Naive thymus-derived CD4-positive, alpha-beta T cell (primary cell): ENCODE results near the gene CDX1. TPM values are rescaled to one million over a fixed set of nuclear protein-coding genes. Genes with fewer than 3 reads are reported as not detected.
"Not testable (repeated sequence)": the region's sequence is repeated elsewhere in the genome, so short reads cannot be mapped to it uniquely, and the experiment has no call there.

Source experiments
- ATAC-seq: fragments of 150-1000 bp; cut with Tn5 transposase; 2 replicates; pipeline ENCODE4 v1.10.0; 2021; ENCODE audit warnings: mild to moderate bottlenecking, moderate library complexity
- CTCF ChIA-PET: fragments of 350-600 bp; sonication (Branson Sonifier 250); formaldehyde crosslinking; loops from one replicate; lab custom pipeline; 2021; ENCODE audit warnings: antibody characterized with exemption; lab: Charles Lee
- POLR2A ChIA-PET: fragments of 350-600 bp; sonication (Branson Sonifier 250); formaldehyde crosslinking; loops from one replicate; lab custom pipeline; 2021; ENCODE audit warnings: antibody characterized with exemption, inconsistent platforms; lab: Charles Lee
- DNase-seq, 9 donors: peaks; one replicate each; pipeline versions ENCODE4 v3.0.0 to v3.0.0-alpha.2; 2020 to 2022; ENCODE audit warnings: mixed read lengths in 1 of 9
- H3K27ac ChIP-seq: one replicate; pipeline ENCODE4 v1.7.0; 2013; ENCODE audit warnings: mild to moderate bottlenecking, low read depth, low read length, moderate library complexity
- H3K27me3 ChIP-seq, 2 donors: one replicate each; pipeline ENCODE4 v1.7.0; 2013; ENCODE audit warnings: low read length in 2 of 2, mild to moderate bottlenecking in 2 of 2, moderate library complexity in 2 of 2; ENCODE audit not compliant: control insufficient read depth in 2 of 2, insufficient read depth in 2 of 2
- H3K36me3 ChIP-seq, 3 experiments: 1 replicate in 2 of 3; 2 replicates in 1 of 3; pipeline ENCODE4 v1.7.0; 2013; ENCODE audit warnings: low read length in 3 of 3, mild to moderate bottlenecking in 3 of 3, moderate library complexity in 1 of 3; ENCODE audit not compliant: insufficient read depth in 3 of 3, control insufficient read depth in 2 of 3
- H3K4me1 ChIP-seq, 2 donors: one replicate each; pipeline ENCODE4 v1.7.0; 2013; ENCODE audit warnings: low read length in 2 of 2, mild to moderate bottlenecking in 2 of 2, moderate library complexity in 1 of 2; ENCODE audit not compliant: control insufficient read depth in 2 of 2, insufficient read depth in 2 of 2
- H3K4me3 ChIP-seq: 2 replicates; pipeline ENCODE4 v1.7.0; 2013; ENCODE audit warnings: mild to moderate bottlenecking, low read length
- H3K9me3 ChIP-seq, 3 experiments: 1 replicate in 2 of 3; 2 replicates in 1 of 3; pipeline ENCODE4 v1.7.0; 2013; ENCODE audit warnings: low read length in 3 of 3; ENCODE audit not compliant: control insufficient read depth in 2 of 3
- H3K27ac Mint-ChIP-seq, 9 donors: one replicate each; pipeline ENCODE4 v1.8.0; 2020 to 2022; ENCODE audit warnings: mixed read lengths in 9 of 9, mild to moderate bottlenecking in 8 of 9, moderate library complexity in 5 of 9, inconsistent platforms in 2 of 9
- H3K27me3 Mint-ChIP-seq, 5 donors: one replicate each; pipeline ENCODE4 v1.8.0; 2021 to 2022; ENCODE audit warnings: mixed read lengths in 5 of 5, mild to moderate bottlenecking in 1 of 5
- H3K36me3 Mint-ChIP-seq, 5 donors: one replicate each; pipeline ENCODE4 v1.8.0; 2020 to 2022; ENCODE audit warnings: mixed read lengths in 5 of 5, mild to moderate bottlenecking in 3 of 5, inconsistent platforms in 1 of 5
- H3K4me1 Mint-ChIP-seq, 7 donors: one replicate each; pipeline ENCODE4 v1.8.0; 2020 to 2022; ENCODE audit warnings: mixed read lengths in 7 of 7, mild to moderate bottlenecking in 3 of 7, inconsistent platforms in 1 of 7
- H3K4me3 Mint-ChIP-seq, 10 donors: one replicate each; pipeline ENCODE4 v1.8.0; 2020 to 2022; ENCODE audit warnings: mild to moderate bottlenecking in 10 of 10, mixed read lengths in 10 of 10, moderate library complexity in 6 of 10, inconsistent platforms in 2 of 10
- H3K9me3 Mint-ChIP-seq, 11 donors: one replicate each; pipeline ENCODE4 v1.8.0; 2020 to 2022; ENCODE audit warnings: mixed read lengths in 11 of 11, mild to moderate bottlenecking in 4 of 11, inconsistent platforms in 1 of 11, moderate library complexity in 1 of 11
- intact Hi-C, 2 donors: fragments of 100-400 bp; cut with micrococcal nuclease; formaldehyde crosslinking; loops; one replicate each; pipeline ENCODE4 v1.15.1; 2023
- polyA plus RNA-seq, 2 donors: library from polyadenylated mRNA; unstranded; fragments of 300-500 nt; fragmentation: Illumina TruSeq; gene quantifications; one replicate each; pipeline ENCODE4 v1.2.3, GENCODE V29; 2021
- total RNA-seq, 6 experiments: library from RNA in 5 of 6; stranded (reverse) in 5 of 6; gene quantifications; 1 replicate in 5 of 6; 2 replicates in 1 of 6; pipeline ENCODE4 v1.2.3 and lab custom pipeline; 2021 to 2026

The CDX1 gene
- total and polyA plus RNA-seq, 7 experiments from 2014 or later = not detected

- no peaks in the 10 kb centered on the region for H3K36me3 ChIP-seq
- H3K27ac ChIP-seq = no peak overlapping the region
- H3K36me3 Mint-ChIP-seq = no peaks in the 10 kb centered on the region
- ChIA-PET CTCF (no interaction called here), POLR2A (no interaction called here)
- H3K4me3 ChIP-seq = no peak overlapping the region
- H3K27me3 Mint-ChIP-seq = no peaks in the 10 kb centered on the region
- H3K4me1 Mint-ChIP-seq = no peaks in the 10 kb centered on the region
- H3K27me3 ChIP-seq = no peaks in the 10 kb centered on the region
- H3K4me3 Mint-ChIP-seq = no peak overlapping the region
- intact Hi-C loops = no loop called here
- no peaks in the 10 kb centered on the region for H3K4me1 ChIP-seq
- H3K9me3 Mint-ChIP-seq = peaks cover 0 to 2% (median 0%) of the 10 kb centered on the region in 11 donors
- ATAC-seq = no peak
- H3K9me3 ChIP-seq = no peaks in the 10 kb centered on the region
- no peak overlapping the region for H3K27ac Mint-ChIP-seq
- no peak for DNase-seq
These were observed 64.3 kb downstream of the CDX1 start for GRCh38 chr5:150230842-150231241.

GRCh38 chr5:150233706-150234105 is 67.1 kb downstream of the CDX1 start:
- H3K4me3 ChIP-seq, H3K4me1 ChIP-seq, DNase-seq, intact Hi-C loops, H3K36me3 Mint-ChIP-seq, CTCF ChIA-PET, H3K27ac Mint-ChIP-seq, H3K9me3 Mint-ChIP-seq, POLR2A ChIA-PET, H3K27ac ChIP-seq, H3K27me3 ChIP-seq, H3K9me3 ChIP-seq, H3K4me3 Mint-ChIP-seq, ATAC-seq, H3K4me1 Mint-ChIP-seq, H3K27me3 Mint-ChIP-seq, H3K36me3 ChIP-seq: not testable (repeated sequence)

Other genes with a start within 250 kb of the CDX1 start
- gene PDE6A, start 222.0 kb upstream of the CDX1 start, total RNA-seq = not detected
- gene PDE6A, start 222.0 kb upstream of the CDX1 start, polyA plus RNA-seq = under 1 TPM in 1 of 2 donors, not detected in 1; 0.11 TPM
- gene SLC26A2, start 206.0 kb upstream of the CDX1 start, total RNA-seq = 10 to 100 TPM in 2 of 5 experiments, 1 to 10 TPM in 3; 5.2 to 16.5 (median 9.6) TPM
- 1 to 10 TPM; 3.2 to 3.9 TPM for gene SLC26A2, start 206.0 kb upstream of the CDX1 start, polyA plus RNA-seq
- 1 to 10 TPM; 2.3 to 7.4 (median 2.8) TPM for gene TIGD6, start 166.1 kb upstream of the CDX1 start, total RNA-seq
- gene TIGD6, start 166.1 kb upstream of the CDX1 start, polyA plus RNA-seq = 1 to 10 TPM; 4.1 to 5.5 TPM
- 10 to 100 TPM; 27.2 to 40.6 (median 34.5) TPM for gene HMGXB3, start 166.0 kb upstream of the CDX1 start, total RNA-seq
- gene HMGXB3, start 166.0 kb upstream of the CDX1 start, polyA plus RNA-seq = 10 to 100 TPM in 1 of 2 donors, 1 to 10 TPM in 1; 8.2 to 12.6 TPM
- gene CSF1R, start 80.2 kb upstream of the CDX1 start, total RNA-seq = 10 to 100 TPM in 1 of 5 experiments, 1 to 10 TPM in 3, under 1 TPM in 1; 0.36 to 92.4 (median 6.4) TPM
- under 1 TPM; 0.09 to 0.72 TPM for gene CSF1R, start 80.2 kb upstream of the CDX1 start, polyA plus RNA-seq
- gene PDGFRB, start 10.9 kb upstream of the CDX1 start, total RNA-seq = 1 to 10 TPM in 2 of 5 experiments, under 1 TPM in 1, not detected in 2; 0.64 to 8.5 (median 5.1) TPM
- gene PDGFRB, start 10.9 kb upstream of the CDX1 start, polyA plus RNA-seq = under 1 TPM in 1 of 2 donors, not detected in 1; 0.37 TPM
- gene SLC6A7, start 23.3 kb downstream of the CDX1 start, total RNA-seq = not detected
- not detected for gene SLC6A7, start 23.3 kb downstream of the CDX1 start, polyA plus RNA-seq
- gene CAMK2A, start 123.0 kb downstream of the CDX1 start, total RNA-seq = not detected
- not detected for gene CAMK2A, start 123.0 kb downstream of the CDX1 start, polyA plus RNA-seq
- 1 to 10 TPM in 1 of 5 experiments, not detected in 4; 1.6 TPM for gene ARSI, start 136.1 kb downstream of the CDX1 start, total RNA-seq
- not detected for gene ARSI, start 136.1 kb downstream of the CDX1 start, polyA plus RNA-seq
- gene TCOF1, start 190.9 kb downstream of the CDX1 start, total RNA-seq = 10 to 100 TPM; 45.9 to 60.0 (median 54.6) TPM
- 10 to 100 TPM in 1 of 2 donors, 1 to 10 TPM in 1; 3.9 to 27.0 TPM for gene TCOF1, start 190.9 kb downstream of the CDX1 start, polyA plus RNA-seq
- gene CD74, start 246.1 kb downstream of the CDX1 start, total RNA-seq = 1,000 to 10,000 TPM in 1 of 5 experiments, 100 to 1,000 TPM in 4; 153 to 1,948 (median 540) TPM
- gene CD74, start 246.1 kb downstream of the CDX1 start, polyA plus RNA-seq = 100 to 1,000 TPM; 295 to 413 TPM